AG09319 (cell line): ENCODE measurements around the gene L1TD1.

Source experiments
- DNase-seq: peaks from one replicate; pipeline ENCODE4 v3.0.0-alpha.2; 2010; ENCODE audit warnings: low read depth; ENCODE audit errors: extremely low read depth
- TF ChIP-seq, protein P1 (sequence below): IDR thresholded peaks from 2 replicates; pipeline ENCODE4 v1.5.1; 2011; ENCODE audit warnings: low read depth, mild to moderate bottlenecking, inconsistent platforms, low read length, moderate library complexity

L1TD1 gene

GRCh38 chr1:62229932-62230331 is 35.3 kb downstream of the L1TD1 start:
- no peak for DNase-seq
- TF ChIP-seq, protein P1, sequence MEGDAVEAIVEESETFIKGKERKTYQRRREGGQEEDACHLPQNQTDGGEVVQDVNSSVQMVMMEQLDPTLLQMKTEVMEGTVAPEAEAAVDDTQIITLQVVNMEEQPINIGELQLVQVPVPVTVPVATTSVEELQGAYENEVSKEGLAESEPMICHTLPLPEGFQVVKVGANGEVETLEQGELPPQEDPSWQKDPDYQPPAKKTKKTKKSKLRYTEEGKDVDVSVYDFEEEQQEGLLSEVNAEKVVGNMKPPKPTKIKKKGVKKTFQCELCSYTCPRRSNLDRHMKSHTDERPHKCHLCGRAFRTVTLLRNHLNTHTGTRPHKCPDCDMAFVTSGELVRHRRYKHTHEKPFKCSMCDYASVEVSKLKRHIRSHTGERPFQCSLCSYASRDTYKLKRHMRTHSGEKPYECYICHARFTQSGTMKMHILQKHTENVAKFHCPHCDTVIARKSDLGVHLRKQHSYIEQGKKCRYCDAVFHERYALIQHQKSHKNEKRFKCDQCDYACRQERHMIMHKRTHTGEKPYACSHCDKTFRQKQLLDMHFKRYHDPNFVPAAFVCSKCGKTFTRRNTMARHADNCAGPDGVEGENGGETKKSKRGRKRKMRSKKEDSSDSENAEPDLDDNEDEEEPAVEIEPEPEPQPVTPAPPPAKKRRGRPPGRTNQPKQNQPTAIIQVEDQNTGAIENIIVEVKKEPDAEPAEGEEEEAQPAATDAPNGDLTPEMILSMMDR, result no peak

DNA sequence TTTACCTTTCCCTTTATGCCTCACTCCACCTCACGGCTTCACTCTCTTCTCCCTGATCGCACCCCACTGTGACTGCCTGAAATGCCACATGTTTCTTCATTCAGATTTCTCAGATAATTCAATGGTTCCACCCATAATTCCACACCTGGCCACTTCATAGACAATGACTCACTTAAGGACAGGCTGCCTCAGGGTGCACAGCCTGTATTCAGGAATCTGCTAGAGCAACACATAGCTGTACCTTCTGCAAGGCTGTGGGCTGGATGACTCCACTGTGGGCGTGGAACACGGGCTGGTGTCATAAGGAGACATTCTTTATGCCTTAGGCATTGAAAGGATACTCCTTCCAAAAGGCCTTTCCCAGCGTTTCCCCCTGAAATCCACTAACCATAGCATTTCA is 36.1 kb downstream of the L1TD1 start:
- no peak for DNase-seq
- TF ChIP-seq, protein P1, result no peak

- no peak for DNase-seq
- TF ChIP-seq, protein P1, result no peak
Observed at GRCh38 chr1:62232871-62233278, 38.2 kb downstream of the L1TD1 start.

GRCh38 chr1:62233926-62234450 is 39.3 kb downstream of the L1TD1 start:
- TF ChIP-seq, protein P1, result no peak
- no peak for DNase-seq

DNA sequence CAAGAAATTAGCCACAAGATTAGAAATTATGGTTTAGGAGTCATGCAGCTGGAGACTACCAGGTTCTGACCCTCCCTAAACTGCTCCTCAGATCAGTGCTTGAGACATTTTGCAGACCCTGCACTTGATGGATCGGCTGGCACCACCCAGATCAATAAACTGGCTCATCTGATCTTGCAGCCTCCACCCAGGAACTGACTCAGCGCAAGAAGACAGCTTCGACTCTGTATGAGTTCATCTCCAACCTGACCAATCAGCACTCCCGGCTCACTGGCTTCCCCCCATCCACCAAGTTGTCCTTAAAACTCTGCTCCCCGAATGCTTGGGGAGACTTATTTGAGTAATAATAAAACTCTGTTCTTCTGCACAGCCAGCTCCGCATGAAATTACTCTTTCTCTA is 40.0 kb downstream of the L1TD1 start:
- TF ChIP-seq, protein P1, result no peak
- no peak for DNase-seq

GRCh38 chr1:62235576-62235975 is 40.9 kb downstream of the L1TD1 start:
- TF ChIP-seq, protein P1, result no peak
- DNase-seq, result no peak

DNA sequence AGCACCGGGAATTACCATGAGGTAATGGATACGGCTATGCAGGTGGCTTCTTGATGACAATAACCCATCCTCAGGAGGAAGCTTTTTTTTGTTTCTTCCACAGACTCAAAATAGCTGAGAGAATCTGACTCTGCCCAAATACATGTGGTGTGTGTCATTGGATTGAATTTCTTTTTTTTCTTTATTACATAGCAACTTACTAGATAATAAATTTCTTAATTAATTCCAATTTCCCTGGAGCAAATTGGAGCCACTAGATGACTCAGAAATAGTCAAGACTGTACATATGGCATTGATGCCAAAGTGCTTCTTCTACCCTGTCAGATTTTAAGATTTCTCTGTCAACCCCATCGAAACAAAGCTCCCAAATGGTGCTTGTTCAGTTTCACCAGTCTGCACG is 42.7 kb downstream of the L1TD1 start:
- DNase-seq, result no peak
- TF ChIP-seq, protein P1, result no peak
